ENCODE measurements around the gene STAG1. TPM values are rescaled to one million over a fixed set of nuclear protein-coding genes. Genes with fewer than 3 reads are reported as not detected.

STAG1 gene
- total RNA-seq, 4 donors from 2014 or later, result 32.6 to 44.0 (median 40.5) TPM

DNA sequence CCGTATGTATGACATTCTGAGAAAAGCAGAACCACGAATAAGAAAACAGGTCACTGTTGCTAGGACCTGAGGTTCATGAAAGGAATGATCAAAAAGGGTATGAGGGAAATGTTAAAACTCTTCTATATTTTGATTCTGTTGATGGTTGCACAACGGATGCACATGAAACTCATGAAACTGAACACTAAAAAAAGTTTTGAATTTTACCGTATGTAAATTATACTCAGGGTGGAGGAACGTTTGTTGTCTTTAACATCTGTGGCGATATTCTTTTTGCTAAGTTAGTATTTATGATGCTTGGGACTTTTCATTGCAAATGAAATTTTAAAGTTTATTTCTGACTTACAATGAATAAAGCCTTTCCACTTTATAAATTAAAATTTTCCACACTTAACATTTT lies 55.4 kb downstream of the STAG1 start:
- intact Hi-C loops (cut with DNase I), result no loop called here
- no peaks in the 10 kb centered on the region for H3K9me3 ChIP-seq
- WGBS, result 94% methylated on average over 6 of the region's 6 CpGs
- no peak overlapping the region for H3K27ac ChIP-seq (replicated peaks in 1 of 4)
- H3K36me3 ChIP-seq, result no peaks in the 10 kb centered on the region
- H3K4me1 ChIP-seq, result peaks cover 4 to 31% (median 22%) of the 10 kb centered on the region in 4 donors
- DNase-seq (ENCODE audit: extremely low spot score), result no peak
- H3K4me3 ChIP-seq, result no peak overlapping the region
- no peaks in the 10 kb centered on the region for H3K27me3 ChIP-seq
- no peak for TF ChIP-seq POLR2A (IDR thresholded peaks at IDR 0.05; ENCODE audit: low read depth)
- no peak for TF ChIP-seq EP300 (IDR thresholded peaks at IDR 0.05)
- no peak for TF ChIP-seq POLR2AphosphoS5 (IDR thresholded peaks at IDR 0.05)
- TF ChIP-seq, protein P1, sequence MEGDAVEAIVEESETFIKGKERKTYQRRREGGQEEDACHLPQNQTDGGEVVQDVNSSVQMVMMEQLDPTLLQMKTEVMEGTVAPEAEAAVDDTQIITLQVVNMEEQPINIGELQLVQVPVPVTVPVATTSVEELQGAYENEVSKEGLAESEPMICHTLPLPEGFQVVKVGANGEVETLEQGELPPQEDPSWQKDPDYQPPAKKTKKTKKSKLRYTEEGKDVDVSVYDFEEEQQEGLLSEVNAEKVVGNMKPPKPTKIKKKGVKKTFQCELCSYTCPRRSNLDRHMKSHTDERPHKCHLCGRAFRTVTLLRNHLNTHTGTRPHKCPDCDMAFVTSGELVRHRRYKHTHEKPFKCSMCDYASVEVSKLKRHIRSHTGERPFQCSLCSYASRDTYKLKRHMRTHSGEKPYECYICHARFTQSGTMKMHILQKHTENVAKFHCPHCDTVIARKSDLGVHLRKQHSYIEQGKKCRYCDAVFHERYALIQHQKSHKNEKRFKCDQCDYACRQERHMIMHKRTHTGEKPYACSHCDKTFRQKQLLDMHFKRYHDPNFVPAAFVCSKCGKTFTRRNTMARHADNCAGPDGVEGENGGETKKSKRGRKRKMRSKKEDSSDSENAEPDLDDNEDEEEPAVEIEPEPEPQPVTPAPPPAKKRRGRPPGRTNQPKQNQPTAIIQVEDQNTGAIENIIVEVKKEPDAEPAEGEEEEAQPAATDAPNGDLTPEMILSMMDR (IDR thresholded peaks at IDR 0.05), result no peak

DNA sequence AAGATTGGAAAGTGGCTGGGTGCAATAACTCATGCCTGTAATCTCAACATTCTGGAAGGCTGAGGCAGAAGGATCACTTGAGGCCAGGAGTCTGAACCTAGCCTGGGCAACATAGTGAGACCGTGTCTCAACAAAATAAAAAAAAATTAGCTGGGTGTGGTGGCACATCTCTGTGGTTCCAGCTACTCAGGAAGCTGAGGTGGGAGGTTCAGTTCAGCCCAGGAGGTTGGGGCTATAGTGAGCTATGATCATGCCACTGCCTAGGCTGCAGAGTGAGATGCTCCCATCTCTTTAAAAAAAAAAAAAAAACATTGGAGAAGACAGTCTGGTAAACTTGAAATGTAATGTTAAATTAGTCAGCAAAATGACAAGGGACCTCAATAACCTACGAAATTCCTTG lies 57.9 kb downstream of the STAG1 start:
- Histone ChIP-seq H3K9me3 (no peaks in the 10 kb centered on the region), H3K27ac (replicated peaks in 1 of 4) (no peak overlapping the region), H3K27me3 (no peaks in the 10 kb centered on the region), H3K36me3 (no peaks in the 10 kb centered on the region), H3K4me1 (peaks cover 4 to 26% (median 23%) of the 10 kb centered on the region in 4 donors), H3K4me3 (no peak overlapping the region)
- no peak for DNase-seq (ENCODE audit: extremely low spot score)
- 89% methylated on average over 2 of the region's 2 CpGs for WGBS
- TF ChIP-seq POLR2A (IDR thresholded peaks at IDR 0.05; ENCODE audit: low read depth) (no peak), POLR2AphosphoS5 (IDR thresholded peaks at IDR 0.05) (no peak)
- intact Hi-C loops (cut with DNase I), result no loop called here

DNA sequence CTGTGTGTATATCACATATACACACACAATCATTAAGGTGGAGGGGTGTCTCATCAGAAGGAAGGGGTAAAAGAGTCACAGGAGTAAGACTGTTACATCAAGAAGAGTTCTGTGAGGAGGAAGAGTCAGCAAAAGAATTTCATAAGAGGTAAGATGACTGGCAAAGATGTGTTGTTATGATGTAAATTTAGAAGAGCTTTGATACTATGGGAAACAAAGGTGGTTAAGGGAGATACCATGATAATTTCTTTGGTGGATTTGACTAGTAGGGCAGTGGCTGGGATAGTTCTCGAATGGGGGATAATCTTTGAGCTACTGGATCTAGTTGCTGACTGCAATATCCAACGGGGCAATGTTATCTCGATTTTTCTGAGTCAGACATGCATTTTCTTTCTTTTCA lies 61.6 kb downstream of the STAG1 start:
- Histone ChIP-seq H3K27me3 (no peaks in the 10 kb centered on the region), H3K36me3 (no peaks in the 10 kb centered on the region), H3K27ac (replicated peaks in 1 of 4) (no peak overlapping the region), H3K4me3 (no peak overlapping the region), H3K9me3 (no peaks in the 10 kb centered on the region), H3K4me1 (peaks cover 6 to 10% (median 8%) of the 10 kb centered on the region in 4 donors)
- no peak for TF ChIP-seq EP300 (IDR thresholded peaks at IDR 0.05)
- TF ChIP-seq POLR2AphosphoS5 (IDR thresholded peaks at IDR 0.05), result no peak
- no peak for TF ChIP-seq POLR2A (IDR thresholded peaks at IDR 0.05; ENCODE audit: low read depth)
- TF ChIP-seq, protein P1 (IDR thresholded peaks at IDR 0.05), result no peak
- intact Hi-C loops (cut with DNase I), result no loop called here
- no peak for DNase-seq (ENCODE audit: extremely low spot score)
- WGBS, result 96% methylated on average over 3 of the region's 3 CpGs

DNA sequence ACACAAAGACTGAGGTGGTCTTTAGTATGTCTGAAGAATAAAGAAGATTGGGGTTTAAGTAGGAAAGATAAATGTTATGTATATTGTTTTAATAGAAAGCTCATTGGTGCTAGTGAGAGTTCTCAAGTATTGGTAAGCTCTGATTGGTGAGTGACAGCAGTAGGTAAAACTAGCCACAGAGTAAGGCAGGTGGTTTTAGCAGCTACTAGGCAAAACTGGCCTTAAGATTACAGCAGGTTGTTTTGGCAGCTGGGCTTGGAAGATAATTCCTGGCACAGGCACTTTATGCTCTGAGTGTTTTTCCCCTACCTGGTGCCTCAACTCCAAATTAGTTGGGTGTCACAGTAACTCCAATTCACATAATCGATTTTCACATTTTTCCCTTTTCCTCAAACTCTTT lies 66.3 kb downstream of the STAG1 start:
- no peaks in the 10 kb centered on the region for H3K27me3 ChIP-seq
- no peaks in the 10 kb centered on the region for H3K9me3 ChIP-seq
- WGBS, result 90% methylated on average over 1 of the region's 1 CpG
- H3K4me3 ChIP-seq, result no peak overlapping the region
- peaks cover 0 to 11% (median 3%) of the 10 kb centered on the region in 4 donors for H3K4me1 ChIP-seq
- H3K36me3 ChIP-seq, result no peaks in the 10 kb centered on the region
- H3K27ac ChIP-seq (replicated peaks in 1 of 4), result no peak overlapping the region
- no peak for DNase-seq (ENCODE audit: extremely low spot score)
- intact Hi-C loops (cut with DNase I), result no loop called here
- TF ChIP-seq EP300 (IDR thresholded peaks at IDR 0.05), result no peak
- TF ChIP-seq, protein P1 (IDR thresholded peaks at IDR 0.05), result no peak
- TF ChIP-seq POLR2A (IDR thresholded peaks at IDR 0.05; ENCODE audit: low read depth), result no peak
- TF ChIP-seq POLR2AphosphoS5 (IDR thresholded peaks at IDR 0.05), result no peak

DNA sequence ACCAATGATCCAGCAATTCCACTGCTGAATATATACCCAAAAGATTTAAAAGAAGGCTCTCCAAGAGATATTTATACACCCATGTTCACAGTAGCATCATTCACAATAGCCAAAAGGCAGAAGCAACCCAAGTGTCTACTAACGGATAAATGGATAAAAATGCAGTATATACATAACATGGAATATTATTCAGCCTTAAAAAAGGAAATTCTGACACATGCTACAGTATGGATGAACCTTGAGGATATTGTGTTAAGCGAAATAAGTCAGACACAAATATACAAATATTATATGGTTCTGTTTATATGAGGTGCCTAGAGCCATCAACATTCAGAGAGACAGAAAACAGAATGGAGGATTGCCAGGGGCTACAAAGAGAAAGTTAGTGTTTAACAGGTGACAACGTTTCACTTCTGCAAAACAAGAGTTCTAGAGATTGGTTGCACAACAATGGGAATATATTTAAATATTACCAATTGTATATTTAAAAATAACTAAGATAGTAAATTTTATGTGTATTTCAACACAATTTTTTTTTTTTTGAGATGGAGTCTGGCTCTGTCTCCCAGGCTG lies 69.4 kb downstream of the STAG1 start:
- intact Hi-C loops (cut with DNase I), result no loop called here
- Histone ChIP-seq H3K27ac (replicated peaks in 1 of 4) (no peak overlapping the region), H3K27me3 (no peaks in the 10 kb centered on the region), H3K4me3 (no peak overlapping the region), H3K4me1 (peaks cover 0 to 19% (median 2%) of the 10 kb centered on the region in 4 donors), H3K9me3 (no peaks in the 10 kb centered on the region), H3K36me3 (no peaks in the 10 kb centered on the region)
- DNase-seq (ENCODE audit: extremely low spot score), result no peak
- TF ChIP-seq POLR2AphosphoS5 (IDR thresholded peaks at IDR 0.05), result no peak
- WGBS, result 87% methylated on average over 3 of the region's 3 CpGs

DNA sequence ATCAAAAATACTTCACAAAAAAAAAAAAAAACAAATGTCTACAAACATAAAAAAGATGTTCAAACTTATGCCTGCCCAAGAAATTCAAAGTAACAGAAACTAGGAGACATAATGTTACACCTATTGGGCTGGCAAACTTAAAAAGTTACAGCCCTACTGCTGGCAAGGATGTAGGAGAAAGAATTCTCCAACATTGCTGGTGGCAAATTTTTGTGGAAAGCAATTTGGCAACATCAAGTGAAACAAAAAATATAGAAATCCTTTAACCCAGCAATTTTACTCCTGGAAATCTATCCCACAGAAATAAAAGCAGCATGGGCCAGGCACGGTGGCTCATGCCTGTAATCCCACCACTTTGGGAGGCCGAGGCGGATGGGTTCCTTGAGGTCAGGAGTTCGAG lies 73.2 kb downstream of the STAG1 start:
- Histone ChIP-seq H3K36me3 (no peaks in the 10 kb centered on the region), H3K4me3 (no peak overlapping the region), H3K27me3 (no peaks in the 10 kb centered on the region), H3K9me3 (no peaks in the 10 kb centered on the region), H3K4me1 (peaks cover 6 to 33% (median 30%) of the 10 kb centered on the region in 4 donors), H3K27ac (replicated peaks in 1 of 4) (no peak overlapping the region)
- TF ChIP-seq POLR2A (IDR thresholded peaks at IDR 0.05; ENCODE audit: low read depth) (no peak), EP300 (IDR thresholded peaks at IDR 0.05) (no peak), POLR2AphosphoS5 (IDR thresholded peaks at IDR 0.05) (no peak)
- TF ChIP-seq, protein P1 (IDR thresholded peaks at IDR 0.05), result no peak
- WGBS, result 100% methylated on average over 4 of the region's 4 CpGs
- intact Hi-C loops (cut with DNase I), result no loop called here
- no peak for DNase-seq (ENCODE audit: extremely low spot score)

Measured in esophagus muscularis mucosa (tissue), 4 donors.